Erythroblast (primary cell): ENCODE results near the gene NUP98.

Experiments
- GATA1 ChIP-seq: IDR thresholded peaks from 2 replicates; pipeline ENCODE4 v1.6.1; 2011; ENCODE audit warnings: low read depth, mild to moderate bottlenecking, control low read depth, low read length, moderate library complexity
- POLR2A ChIP-seq: IDR thresholded peaks from 2 replicates; pipeline ENCODE4 v1.6.1; 2011; ENCODE audit warnings: mild to moderate bottlenecking, low read length

- TF ChIP-seq POLR2A (no peak), GATA1 (no peak)
These were observed 158.8 kb downstream of the NUP98 start for GRCh38 chr11:3638513-3638912.
